HEK293T (cell line): Measurements from ENCODE around the gene LRSAM1.

ENCODE experiments used
- CTBP1 ChIP-seq: fragments of 450-650 bp; IDR thresholded peaks from 2 replicates; pipeline ENCODE4 v1.6.1; 2016; ENCODE audit warnings: borderline replicate concordance
- ELF4 ChIP-seq: fragments of 450-650 bp; IDR thresholded peaks from 2 replicates; pipeline ENCODE4 v1.6.1; 2017; ENCODE audit warnings: antibody characterized with exemption
- HDGF ChIP-seq: fragments of 450-650 bp; IDR thresholded peaks from 2 replicates; pipeline ENCODE4 v1.6.1; 2017; ENCODE audit warnings: antibody characterized with exemption, borderline replicate concordance
- SUZ12 ChIP-seq: fragments of 450-650 bp; IDR thresholded peaks from 2 replicates; pipeline ENCODE4 v1.6.1; 2016; ENCODE audit warnings: mild to moderate bottlenecking

DNA sequence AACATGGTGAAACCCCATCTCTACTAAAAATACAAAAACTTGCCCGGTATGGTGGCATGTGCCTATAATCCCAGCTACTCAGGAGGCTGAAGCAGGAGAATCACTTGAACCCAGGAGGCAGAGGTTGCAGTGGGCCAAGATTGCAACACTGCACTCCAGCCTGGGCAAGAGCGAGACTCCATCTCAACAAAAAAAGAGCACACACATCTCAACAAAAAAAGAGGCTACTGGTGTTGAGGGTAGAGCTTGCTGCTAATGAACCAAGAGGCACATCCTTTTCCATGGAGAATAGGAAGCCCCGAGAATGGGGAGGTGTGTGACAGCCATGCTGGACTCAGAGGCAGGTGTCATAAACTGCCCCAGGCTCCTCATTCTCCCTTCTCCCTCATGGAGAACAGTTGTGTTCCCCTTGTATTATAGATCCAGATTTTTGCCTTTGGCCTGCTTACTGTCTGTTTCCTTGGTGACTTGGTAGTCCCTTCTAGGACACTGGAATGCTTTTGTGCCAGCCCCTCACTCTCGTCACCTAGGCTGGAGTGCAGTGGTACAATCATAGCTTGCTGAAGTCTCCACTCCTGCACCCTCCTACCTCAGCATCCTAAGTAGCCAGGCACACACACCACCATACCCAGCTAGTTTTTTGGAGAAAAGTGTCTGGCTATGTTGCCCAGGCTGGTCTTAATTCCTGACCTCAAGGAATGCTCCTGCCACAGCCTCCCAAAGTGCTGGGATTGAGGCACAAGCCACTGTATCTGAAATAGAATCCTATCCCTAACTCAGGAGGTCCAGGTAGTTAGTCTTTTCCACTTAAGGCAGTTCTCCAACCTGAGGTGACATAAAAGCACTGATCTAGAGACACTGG lies 5.2 kb upstream of the LRSAM1 start:
- TF ChIP-seq SUZ12 (no peak), CTBP1 (no peak), ELF4 (no peak), HDGF (no peak)
